ENCODE data around the gene SLC26A4.

GRCh38 chr7:107718456-107719193 lies 58.0 kb downstream of the SLC26A4 start:
- no peak for TF ChIP-seq POLR2A (IDR thresholded peaks at IDR 0.05; ENCODE audit: low read length)
- TF ChIP-seq GATA1 (IDR thresholded peaks at IDR 0.05; ENCODE audit: low read depth, low read length) = no peak

All from erythroblast (primary cell).